H1 (cell line): ENCODE results near the gene FBXL14. TPM values are rescaled to one million over a fixed set of nuclear protein-coding genes. Genes with fewer than 3 reads are reported as not detected.
A peak's percentile ranks its signal among the peaks of the same experiment; 100 is the strongest.

Experiments used
- CTCF ChIA-PET: fragments of 300-600 bp; sonication (Branson Sonifier 250); formaldehyde crosslinking; loops from one replicate; lab custom pipeline; 2021; ENCODE audit not compliant: partially characterized antibody; lab: Charles Lee
- POLR2A ChIA-PET: fragments of 300-600 bp; sonication (Branson Sonifier 250); formaldehyde crosslinking; loops from one replicate; lab custom pipeline; 2021; ENCODE audit warnings: inconsistent platforms; ENCODE audit not compliant: partially characterized antibody; lab: Charles Lee
- DNase-seq, 2 experiments: peaks; one replicate each; pipeline versions ENCODE4 v3.0.0 to v3.0.0-alpha.2; 2010 to 2022; ENCODE audit warnings: low spot score in 2 of 2, low read depth in 1 of 2, mixed read lengths in 1 of 2
- FAIRE-seq: peaks from 2 replicates; lab custom pipeline; 2011; peaks lifted over from hg19 to GRCh38; lab: Jason Lieb, UNC
- H2AFZ ChIP-seq: 2 replicates; pipeline ENCODE4 v1.8.1; 2012; ENCODE audit warnings: low read length, inconsistent platforms
- H2AK5ac ChIP-seq: 2 replicates; pipeline ENCODE4 v1.6.1; 2013; ENCODE audit warnings: low read depth, low read length
- H2BK120ac ChIP-seq: replicated peaks from 2 replicates; pipeline ENCODE3; 2013; ENCODE audit warnings: low read depth, low read length, inconsistent platforms
- H2BK12ac ChIP-seq: 2 replicates; pipeline ENCODE4 v1.6.1; 2013; ENCODE audit warnings: low read depth, low read length
- H2BK15ac ChIP-seq: 2 replicates; pipeline ENCODE4 v1.6.1; 2013; ENCODE audit warnings: low read length
- H2BK20ac ChIP-seq: 2 replicates; pipeline ENCODE4 v1.6.1; 2013; ENCODE audit warnings: low read length
- H2BK5ac ChIP-seq: 2 replicates; pipeline ENCODE4 v1.6.1; 2013; ENCODE audit warnings: low read depth, low read length
- H3K14ac ChIP-seq: 2 replicates; pipeline ENCODE4 v1.6.1; 2013; ENCODE audit warnings: inconsistent platforms; ENCODE audit not compliant: insufficient read length
- H3K18ac ChIP-seq: 2 replicates; pipeline ENCODE4 v1.6.1; 2013; ENCODE audit warnings: low read length; ENCODE audit errors: extremely low read depth
- H3K23ac ChIP-seq: 2 replicates; pipeline ENCODE4 v1.6.1; 2013; ENCODE audit warnings: inconsistent platforms; ENCODE audit not compliant: insufficient read length
- H3K23me2 ChIP-seq: 2 replicates; pipeline ENCODE4 v1.6.1; 2013; ENCODE audit warnings: low read depth, low read length
- H3K27ac ChIP-seq: 2 replicates; pipeline ENCODE4 v1.6.1; 2011; ENCODE audit warnings: low read depth, low read length, inconsistent platforms
- H3K27me3 ChIP-seq, 4 experiments: replicated peaks in 1 of 4; 1 replicate in 1 of 4; 2 replicates in 3 of 4; pipeline versions ENCODE4 v1.6.1 to v1.8.1; 2011 to 2013; ENCODE audit warnings: low read length in 3 of 4, mild to moderate bottlenecking in 3 of 4, inconsistent platforms in 2 of 4, mixed read lengths in 2 of 4, moderate library complexity in 1 of 4; ENCODE audit not compliant: control insufficient read depth in 3 of 4, insufficient read depth in 3 of 4; ENCODE audit errors: extremely low read depth in 1 of 4
- H3K36me3 ChIP-seq, 4 experiments: 2 replicates each; pipeline versions ENCODE4 v1.6.1 to v1.8.1; 2011 to 2013; ENCODE audit warnings: mild to moderate bottlenecking in 4 of 4, low read length in 3 of 4, moderate library complexity in 2 of 4, control low read depth in 1 of 4, inconsistent platforms in 1 of 4; ENCODE audit not compliant: insufficient read depth in 4 of 4, control insufficient read depth in 2 of 4
- H3K4ac ChIP-seq: replicated peaks from 2 replicates; pipeline ENCODE3; 2013; ENCODE audit warnings: low read length, low read depth, mixed read lengths, inconsistent platforms; ENCODE audit not compliant: insufficient read length
- H3K4me1 ChIP-seq, 4 experiments: replicated peaks in 1 of 4; 1 replicate in 1 of 4; 2 replicates in 3 of 4; pipeline versions ENCODE4 v1.6.1 to v1.8.1; 2011 to 2013; ENCODE audit warnings: low read length in 3 of 4, inconsistent platforms in 2 of 4, mixed read lengths in 1 of 4; ENCODE audit not compliant: insufficient read depth in 4 of 4, control insufficient read depth in 3 of 4
- H3K4me2 ChIP-seq, 2 experiments: 2 replicates each; pipeline versions ENCODE4 v1.6.1 to v1.8.1; 2011 to 2013; ENCODE audit warnings: low read depth in 2 of 2, low read length in 2 of 2, control low read depth in 1 of 2, inconsistent platforms in 1 of 2, mild to moderate bottlenecking in 1 of 2; ENCODE audit not compliant: insufficient read depth in 1 of 2
- H3K4me3 ChIP-seq, 4 experiments: fragments of 200-600, 300-600 bp in 1 of 4; sonication (generic), shearing (Covaris generic), sonication (Bioruptor Twin) in 1 of 4; 2 replicates each; pipeline versions ENCODE4 v1.5.1 to v1.8.1; 2011 to 2016; ENCODE audit warnings: low read length in 4 of 4, low read depth in 3 of 4, control low read depth in 2 of 4, inconsistent platforms in 2 of 4, mild to moderate bottlenecking in 2 of 4, mixed read lengths in 1 of 4, moderate library complexity in 1 of 4; ENCODE audit not compliant: insufficient read depth in 2 of 4; ENCODE audit errors: extremely low read depth in 1 of 4
- H3K56ac ChIP-seq: replicated peaks from 2 replicates; pipeline ENCODE3; 2013; ENCODE audit warnings: low read depth, mild to moderate bottlenecking, mixed read lengths, low read length, inconsistent platforms; ENCODE audit not compliant: insufficient read length
- H3K79me1 ChIP-seq: 2 replicates; pipeline ENCODE4 v1.6.1; 2013; ENCODE audit warnings: low read depth, low read length, control low read depth
- H3K79me2 ChIP-seq, 2 experiments: 2 replicates each; pipeline versions ENCODE4 v1.6.1 to v1.8.1; 2012 to 2013; ENCODE audit warnings: low read length in 2 of 2, mild to moderate bottlenecking in 2 of 2, inconsistent platforms in 1 of 2; ENCODE audit not compliant: insufficient read depth in 2 of 2, control insufficient read depth in 1 of 2
- H3K9ac ChIP-seq, 4 experiments: replicated peaks in 1 of 4; 1 replicate in 1 of 4; 2 replicates in 3 of 4; pipeline versions ENCODE4 v1.6.1 to v1.8.1; 2011 to 2013; ENCODE audit warnings: low read depth in 3 of 4, low read length in 3 of 4, control low read depth in 2 of 4, mild to moderate bottlenecking in 2 of 4, moderate library complexity in 2 of 4, inconsistent platforms in 1 of 4; ENCODE audit errors: extremely low read depth in 1 of 4
- H3K9me3 ChIP-seq, 2 experiments: 2 replicates each; pipeline versions ENCODE4 v1.6.1 to v1.8.1; 2012 to 2013; ENCODE audit warnings: mild to moderate bottlenecking in 2 of 2, moderate library complexity in 2 of 2, control low read depth in 1 of 2, inconsistent platforms in 1 of 2, low read depth in 1 of 2, low read length in 1 of 2, mixed read lengths in 1 of 2; ENCODE audit not compliant: insufficient read depth in 2 of 2
- H4K20me1 ChIP-seq, 2 experiments: replicated peaks in 1 of 2; 2 replicates each; pipeline versions ENCODE3 to v1.8.1; 2011 to 2013; ENCODE audit warnings: inconsistent platforms in 2 of 2, low read length in 2 of 2, mild to moderate bottlenecking in 1 of 2; ENCODE audit not compliant: insufficient read depth in 2 of 2, control insufficient read depth in 1 of 2
- H4K5ac ChIP-seq: 2 replicates; pipeline ENCODE4 v1.6.1; 2013; ENCODE audit warnings: low read length, low read depth, mixed read lengths, inconsistent platforms; ENCODE audit not compliant: insufficient read length
- H4K8ac ChIP-seq: 2 replicates; pipeline ENCODE4 v1.8.0; 2013; ENCODE audit warnings: mild to moderate bottlenecking, moderate library complexity, low read length, inconsistent platforms; ENCODE audit not compliant: insufficient read depth; ENCODE audit errors: extremely low read depth
- H4K91ac ChIP-seq: replicated peaks from 2 replicates; pipeline ENCODE3; 2013; ENCODE audit warnings: low read length, mixed read lengths, inconsistent platforms; ENCODE audit not compliant: insufficient read length
- HDAC2 ChIP-seq, 2 experiments: fragments of 300-600 bp in 1 of 2; sonication (generic) in 1 of 2; IDR thresholded peaks; 2 replicates each; pipeline ENCODE4 v1.6.1; 2011 to 2012; ENCODE audit warnings: low read depth in 2 of 2, low read length in 2 of 2, mild to moderate bottlenecking in 2 of 2, moderate library complexity in 2 of 2, borderline replicate concordance in 1 of 2, inconsistent platforms in 1 of 2
- POLR2A ChIP-seq, 2 experiments: IDR thresholded peaks; 1 replicate in 1 of 2; 2 replicates in 1 of 2; pipeline ENCODE4 v1.6.1; 2011; ENCODE audit warnings: low read depth in 2 of 2, low read length in 2 of 2, mild to moderate bottlenecking in 2 of 2; ENCODE audit errors: control extremely low read depth in 1 of 2
- SIRT6 ChIP-seq: IDR thresholded peaks from one replicate; pipeline ENCODE4 v1.7.1; 2012; ENCODE audit warnings: low read length, inconsistent platforms
- SUZ12 ChIP-seq: fragments of 200-600 bp; sonication (generic); IDR thresholded peaks from 2 replicates; pipeline ENCODE4 v1.6.1; 2012; ENCODE audit warnings: mild to moderate bottlenecking, inconsistent platforms, low read length, moderate library complexity, mixed read lengths
- WGBS, 2 experiments: shearing (Covaris generic) in 1 of 2; methylation state at CpG; one replicate each; pipeline versions ENCODE4 v1.1.6 to v1.1.7; 2013 to 2015; ENCODE audit warnings: low lambda C conversion rate in 2 of 2, mixed read lengths in 2 of 2, inconsistent platforms in 1 of 2, low coverage in 1 of 2, missing lambda C conversion rate in 1 of 2; ENCODE audit not compliant: insufficient replicate concordance in 2 of 2, insufficient coverage in 1 of 2, insufficient read length in 1 of 2; ENCODE audit errors: extremely low coverage in 1 of 2, missing lambda C conversion rate in 1 of 2; 5-methylcytosine and 5-hydroxymethylcytosine counted together
- polyA plus RNA-seq, 7 experiments: library from polyadenylated mRNA; depleted of rRNA in 3 of 7; stranded (reverse) in 5 of 7; unstranded in 2 of 7; fragments of >200 nt in 5 of 7; fragments of 200-250 nt in 2 of 7; gene quantifications; 1 replicate in 5 of 7; 2 replicates in 1 of 7; 4 replicates in 1 of 7; pipeline versions ENCODE4 v1.2.1 to v1.2.3, GENCODE V29; 2011 to 2013; ENCODE audit warnings: missing spikeins in 2 of 7, mixed read lengths in 2 of 7
- total RNA-seq: library from RNA; stranded (reverse); fragmentation: NEBNext Ultra II Directional; extraction: Animal tissue kit (Norgen Biotek cat#: 25700); gene quantifications from 2 replicates; pipeline ENCODE4 v1.2.1, GENCODE V29; 2021

FBXL14 gene
- total and polyA plus RNA-seq, 2 of the 8 experiments (the other 6 are each of a cell fraction or from before 2014, with no cell fraction given): 5.5 to 9.6 TPM

GRCh38 chr12:1591034-1591433, 3.3 kb downstream of the FBXL14 start:
- H3K79me1 ChIP-seq: no peaks in the 10 kb centered on the region
- peaks cover 24 to 29% of the 10 kb centered on the region in 2 experiments for H4K20me1 ChIP-seq
- peak overlapping the region; percentile 78 to 79 for H3K4me2 ChIP-seq
- CTCF ChIA-PET: interaction anchor here (1.0 to 2.7 kb wide), 3 partner anchors 13 to 473 kb away, joined by 4 to 10 read pairs (median 10); no protein-coding TSS in a partner anchor
- H2BK120ac ChIP-seq: no peak overlapping the region
- H3K9ac ChIP-seq: no peak overlapping the region
- H3K36me3 ChIP-seq: no peaks in the 10 kb centered on the region
- no peak overlapping the region for H4K5ac ChIP-seq
- no peak for TF ChIP-seq SIRT6
- no peak for TF ChIP-seq POLR2A (IDR thresholded peaks at IDR 0.05; ENCODE audit: control extremely low read depth in 1 of 2, low read depth in 2 of 2, low read length in 2 of 2)
- TF ChIP-seq SUZ12: no peak
- no peak for TF ChIP-seq HDAC2 (IDR thresholded peaks at IDR 0.05; ENCODE audit: borderline replicate concordance in 1 of 2, low read depth in 2 of 2, low read length in 2 of 2)
- no peak for DNase-seq
- peak overlapping the region in 3 of 4 experiments; percentile 23 to 58 (median 39); a peak in 4 of 8 replicates for H3K4me3 ChIP-seq
- WGBS, 2 experiments: 0% methylated on average over 3 of the region's 3 CpGs; no CpG with 5 or more reads in 1 of the 2 experiments
- H3K27me3 ChIP-seq: peaks cover 18 to 77% (median 63%) of the 10 kb centered on the region in 4 experiments
- no peak overlapping the region for H3K14ac ChIP-seq
- no peak overlapping the region for H3K23ac ChIP-seq
- peaks cover 18% of the 10 kb centered on the region; the same call in 1 of the 2 replicates for H3K23me2 ChIP-seq
- peaks cover 16 to 45% (median 24%) of the 10 kb centered on the region in 4 experiments for H3K4me1 ChIP-seq
- H4K8ac ChIP-seq: no peak overlapping the region
- H3K79me2 ChIP-seq: peaks cover 0 to 5% of the 10 kb centered on the region in 2 experiments; a peak in 1 of 4 replicates
- H3K9me3 ChIP-seq: no peaks in the 10 kb centered on the region
- H2AK5ac ChIP-seq: no peak overlapping the region
- H3K27ac ChIP-seq: no peak overlapping the region
- no peak overlapping the region for H2BK15ac ChIP-seq
- no peak overlapping the region for H2BK20ac ChIP-seq
- no peak overlapping the region for H3K4ac ChIP-seq
- no peak overlapping the region for H2BK5ac ChIP-seq
- H4K91ac ChIP-seq: no peak overlapping the region
- no peak for FAIRE-seq
- no peak overlapping the region for H2BK12ac ChIP-seq
- no peak overlapping the region for H3K18ac ChIP-seq
- POLR2A ChIA-PET: interaction anchor here (1.4 kb wide), 1 partner anchor 38 kb away, joined by 5 read pairs; the partner anchor contains the start of gene WNT5B
- no peak overlapping the region for H2AFZ ChIP-seq
- no peak overlapping the region for H3K56ac ChIP-seq
